Common myeloid progenitor, CD34-positive (primary cell): ENCODE measurements around the gene RAD9A.

Experiments used
- CTCF ChIA-PET: fragments of 350-600 bp; sonication (Branson Sonifier 250); formaldehyde crosslinking; loops from one replicate; lab custom pipeline; 2021; ENCODE audit warnings: antibody characterized with exemption; lab: Charles Lee
- POLR2A ChIA-PET: fragments of 350-600 bp; sonication (Branson Sonifier 250); formaldehyde crosslinking; loops from one replicate; lab custom pipeline; 2021; ENCODE audit warnings: antibody characterized with exemption; lab: Charles Lee
- DNase-seq, 3 donors: peaks; one replicate each; pipeline versions ENCODE4 v3.0.0 to v3.0.0-alpha.2; 2013
- H3K27ac ChIP-seq, 2 experiments: 1 replicate in 1 of 2; 2 replicates in 1 of 2; pipeline ENCODE4 v1.7.0; 2013; ENCODE audit warnings: inconsistent platforms in 2 of 2, low read length in 2 of 2, mild to moderate bottlenecking in 2 of 2, low read depth in 1 of 2, moderate library complexity in 1 of 2; ENCODE audit not compliant: severe bottlenecking in 2 of 2, insufficient read depth in 1 of 2, poor library complexity in 1 of 2
- H3K27me3 ChIP-seq, 5 experiments: replicated peaks in 2 of 5; 1 replicate in 3 of 5; 2 replicates in 2 of 5; pipeline versions ENCODE4 v1.6.1 to v1.7.0; 2013; ENCODE audit warnings: low read length in 4 of 5, mild to moderate bottlenecking in 2 of 5, moderate library complexity in 2 of 5, inconsistent platforms in 1 of 5; ENCODE audit not compliant: insufficient read depth in 5 of 5, control insufficient read depth in 4 of 5
- H3K36me3 ChIP-seq, 4 experiments: 1 replicate in 2 of 4; 2 replicates in 2 of 4; pipeline versions ENCODE4 v1.6.1 to v1.7.0; 2013; ENCODE audit warnings: low read length in 3 of 4, control low read depth in 1 of 4, mild to moderate bottlenecking in 1 of 4; ENCODE audit not compliant: control insufficient read depth in 4 of 4, insufficient read depth in 4 of 4
- H3K4me1 ChIP-seq, 4 experiments: 1 replicate in 3 of 4; 2 replicates in 1 of 4; pipeline versions ENCODE4 v1.6.1 to v1.7.1; 2013; ENCODE audit warnings: low read length in 3 of 4, mild to moderate bottlenecking in 3 of 4, control low read depth in 1 of 4, inconsistent platforms in 1 of 4, moderate library complexity in 1 of 4; ENCODE audit not compliant: control insufficient read depth in 4 of 4, insufficient read depth in 4 of 4; ENCODE audit errors: control extremely low read depth in 1 of 4
- H3K4me3 ChIP-seq, 7 experiments: 1 replicate in 4 of 7; 2 replicates in 3 of 7; pipeline versions ENCODE4 v1.5.1 to v1.7.0; 2013; ENCODE audit warnings: mild to moderate bottlenecking in 7 of 7, low read length in 6 of 7, moderate library complexity in 6 of 7, inconsistent platforms in 2 of 7, low read depth in 2 of 7, control low read depth in 1 of 7; ENCODE audit not compliant: insufficient read depth in 4 of 7, control insufficient read depth in 1 of 7; ENCODE audit errors: extremely low read depth in 1 of 7
- H3K9me3 ChIP-seq, 5 experiments: 1 replicate in 4 of 5; 2 replicates in 1 of 5; pipeline versions ENCODE4 v1.6.1 to v1.7.1; 2013; ENCODE audit warnings: low read length in 4 of 5, mild to moderate bottlenecking in 2 of 5, inconsistent platforms in 1 of 5, low read depth in 1 of 5, moderate library complexity in 1 of 5; ENCODE audit not compliant: control insufficient read depth in 4 of 5, insufficient read depth in 2 of 5; ENCODE audit errors: control extremely low read depth in 1 of 5
- WGBS: methylation state at CpG from one replicate; pipeline ENCODE4 v1.1.5; 2013; ENCODE audit not compliant: insufficient coverage; 5-methylcytosine and 5-hydroxymethylcytosine counted together

Gene RAD9A

DNA sequence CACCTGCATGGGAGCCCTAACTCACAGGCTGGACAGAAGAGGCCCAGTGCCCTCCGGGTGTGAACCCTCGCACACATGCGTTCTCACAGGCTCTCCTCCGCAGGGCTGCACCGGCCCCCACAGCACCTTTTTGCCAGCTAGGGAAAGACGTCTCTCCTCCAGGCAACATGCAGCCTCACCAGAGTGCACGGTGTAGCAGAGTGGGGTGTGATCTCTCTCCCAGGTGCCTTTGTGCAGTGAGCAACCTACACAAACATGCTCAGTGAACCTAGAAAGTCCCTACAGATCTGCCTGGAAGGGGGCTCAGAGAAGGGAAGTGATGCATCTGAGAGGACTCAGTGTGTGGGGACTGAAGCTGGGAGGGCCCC lies 20.0 kb downstream of the RAD9A start:
- 97% methylated on average over 6 of the region's 7 CpGs for WGBS

DNA sequence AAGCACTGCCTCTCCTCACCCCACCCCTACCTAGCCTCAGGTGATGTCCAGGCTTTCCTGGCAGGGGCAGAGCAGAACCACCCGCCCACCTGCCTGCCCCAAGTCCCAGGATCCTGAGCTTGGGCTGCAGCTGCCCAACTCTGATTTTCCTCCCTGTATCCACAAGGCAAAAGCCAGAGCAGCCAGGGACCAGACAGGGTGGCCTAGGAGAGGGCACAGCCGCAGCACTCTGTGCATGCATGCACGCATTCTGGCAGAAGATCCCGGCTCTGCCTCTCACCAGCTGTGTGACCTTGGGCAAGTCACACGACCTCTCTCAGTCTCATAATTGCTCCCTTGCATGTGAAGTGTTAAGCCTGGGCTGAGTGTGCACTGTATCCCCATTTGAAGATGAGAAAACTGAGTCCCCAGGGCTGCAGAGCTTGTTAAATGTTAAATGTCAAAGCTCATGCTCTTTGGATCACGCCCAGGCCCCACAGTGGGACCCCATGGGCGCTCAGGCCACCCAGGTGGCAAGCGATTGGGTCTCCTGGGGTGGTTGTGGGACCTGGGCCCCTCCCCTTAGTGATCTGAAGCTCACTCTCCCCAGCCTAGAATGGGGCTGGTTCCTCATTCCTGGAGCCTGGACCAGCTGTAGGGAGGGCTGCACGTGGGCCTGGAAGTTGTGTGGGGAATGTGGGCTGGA lies 20.9 kb downstream of the RAD9A start:
- CTCF ChIA-PET: interaction anchor here (0.6 to 3.1 kb wide), 9 partner anchors 9 to 232 kb away, joined by 3 to 17 read pairs (median 4); partner anchors contain the start of genes PPP1CA and TBC1D10C
- POLR2A ChIA-PET: interaction anchor here (2.2 kb wide), 1 partner anchor 8 kb away, joined by 6 read pairs; no protein-coding TSS in a partner anchor

More for the DNA sequence above, 20.0 kb downstream of the RAD9A start:
- no peak overlapping the region for H3K27ac ChIP-seq
- no peaks in the 10 kb centered on the region for H3K27me3 ChIP-seq
- CTCF ChIA-PET: interaction anchor here (1.0 to 2.6 kb wide), 3 partner anchors 8 to 12 kb away, joined by 4 to 10 read pairs (median 6); partner anchors contain the start of genes PPP1CA and TBC1D10C
- DNase-seq: no peak
- peaks cover 0 to 19% (median 1%) of the 10 kb centered on the region in 4 experiments for H3K36me3 ChIP-seq
- POLR2A ChIA-PET: interaction anchor here (2.2 kb wide), 1 partner anchor 9 kb away, joined by 6 read pairs; no protein-coding TSS in a partner anchor
- H3K4me1 ChIP-seq: peaks cover 8 to 89% (median 85%) of the 10 kb centered on the region in 4 experiments
- H3K9me3 ChIP-seq: no peaks in the 10 kb centered on the region
- H3K4me3 ChIP-seq: no peak overlapping the region

DNA sequence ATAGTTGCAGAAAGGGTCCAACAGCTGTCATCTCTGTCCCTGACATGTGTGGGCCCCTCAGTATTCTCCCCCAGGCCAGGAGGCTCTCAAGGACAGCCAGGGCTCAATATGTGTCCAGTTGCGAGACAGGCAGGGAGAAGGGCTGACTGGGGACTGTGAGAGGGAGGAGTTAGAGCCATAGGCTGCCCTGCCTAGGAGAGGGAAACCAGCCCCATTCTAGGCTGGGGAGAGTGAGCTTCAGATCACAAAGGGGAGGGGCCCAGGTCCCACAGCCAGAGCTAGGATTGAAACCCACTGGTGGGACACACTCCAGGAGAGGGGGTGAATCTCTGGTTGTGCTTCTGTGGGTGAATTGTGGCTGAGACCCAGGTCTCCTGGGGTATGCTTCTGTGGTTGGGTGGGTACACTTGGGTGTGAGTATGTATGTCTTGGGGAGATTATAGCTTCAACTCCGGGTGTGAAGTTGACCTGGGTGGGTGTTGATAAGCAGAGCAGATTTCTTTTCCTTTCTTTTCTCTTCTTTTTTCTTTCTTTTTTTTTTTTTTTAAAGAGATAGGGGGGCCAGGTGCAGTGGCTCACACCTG lies 21.6 kb downstream of the RAD9A start:
- Histone ChIP-seq H3K4me1 (peaks cover 3 to 89% (median 85%) of the 10 kb centered on the region in 4 experiments), H3K36me3 (peaks cover 0 to 3% (median 0%) of the 10 kb centered on the region in 4 experiments), H3K4me3 (no peak overlapping the region), H3K27ac (no peak overlapping the region), H3K27me3 (no peaks in the 10 kb centered on the region), H3K9me3 (no peaks in the 10 kb centered on the region)
- WGBS: 89% methylated on average over 1 of the region's 2 CpGs
- ChIA-PET POLR2A (interaction anchor here (2.2 kb wide), 1 partner anchor 8 kb away, joined by 6 read pairs; no protein-coding TSS in a partner anchor), CTCF (interaction anchor here (0.8 to 3.1 kb wide), 7 partner anchors 9 to 231 kb away, joined by 3 to 17 read pairs (median 3); partner anchors contain the start of genes PPP1CA and TBC1D10C)
- peak in 2 of 3 donors; percentile 53 to 73 for DNase-seq

More for the DNA sequence above, 20.9 kb downstream of the RAD9A start:
- Histone ChIP-seq H3K27me3 (no peaks in the 10 kb centered on the region), H3K27ac (no peak overlapping the region), H3K4me3 (no peak overlapping the region), H3K4me1 (peaks cover 8 to 89% (median 85%) of the 10 kb centered on the region in 4 experiments), H3K9me3 (no peaks in the 10 kb centered on the region), H3K36me3 (peaks cover 0 to 10% (median under 1%) of the 10 kb centered on the region in 4 experiments)
- no peak for DNase-seq
- WGBS: 80% methylated on average over 7 of the region's 9 CpGs

DNA sequence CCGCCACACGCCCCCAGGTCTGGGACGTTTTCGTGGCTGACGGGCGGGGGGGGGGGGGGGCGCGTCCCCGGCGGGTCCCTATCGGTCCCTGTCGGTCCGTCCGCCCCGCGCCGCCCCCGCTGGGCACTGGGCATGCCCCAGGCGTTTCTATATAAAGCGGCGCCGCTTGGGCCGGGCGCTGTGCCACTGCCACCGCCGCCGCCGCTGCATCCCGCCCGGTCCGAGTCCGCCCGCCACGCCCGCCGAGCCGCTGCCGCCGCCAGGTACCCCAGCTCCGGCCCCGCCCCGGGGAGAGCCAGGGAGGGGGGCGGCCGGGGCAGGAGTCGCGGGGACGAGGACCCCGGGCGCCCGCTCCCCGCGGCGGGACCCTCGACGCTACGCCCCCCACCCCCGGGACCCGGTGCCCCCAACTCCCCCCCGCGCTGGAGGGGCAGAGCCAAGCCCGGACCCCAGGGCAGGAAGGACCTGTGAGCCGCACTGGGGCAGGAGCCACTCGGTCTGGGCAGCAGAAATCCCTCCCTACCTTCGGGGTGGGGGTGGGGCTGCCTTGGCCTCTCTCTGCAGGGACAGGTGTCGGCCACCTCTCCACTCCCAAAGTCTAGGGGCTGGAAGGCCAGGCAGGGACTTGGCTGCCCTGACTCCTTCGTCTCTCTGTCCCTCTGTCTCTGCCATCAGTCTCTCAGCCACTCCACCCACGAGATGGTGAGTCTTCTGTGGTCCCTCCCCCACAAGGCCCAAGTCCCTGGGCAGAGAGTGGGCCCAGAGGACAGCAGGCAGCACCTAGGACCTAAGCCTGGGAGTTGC lies 23.9 kb downstream of the RAD9A start, which contains the start of gene CARNS1:
Gene CARNS1, plus strand, starts transcription at position 178 of the 804 bp plus-strand sequence. Its CDS starts 522 bp downstream, at position 700.
- no peak for DNase-seq
- CTCF ChIA-PET: interaction anchor here (1.0 to 6.4 kb wide), 2 partner anchors 13 to 52 kb away, joined by 3 to 60 read pairs; partner anchors contain the start of genes PPP1CA and TBC1D10C
- Histone ChIP-seq H3K4me1 (peaks cover 0 to 89% (median 85%) of the 10 kb centered on the region in 4 experiments), H3K27ac (no peak within 1 kb of the TSS), H3K9me3 (no peaks in the 10 kb centered on the region), H3K27me3 (no peaks in the 10 kb centered on the region), H3K4me3 (peak within 1 kb of the TSS in 5 of 7 experiments; percentile 27 to 77 (median 58)), H3K36me3 (no peaks in the 10 kb centered on the region)
- POLR2A ChIA-PET: no interaction called here
- 8% methylated on average over 24 of the region's 67 CpGs for WGBS

DNA sequence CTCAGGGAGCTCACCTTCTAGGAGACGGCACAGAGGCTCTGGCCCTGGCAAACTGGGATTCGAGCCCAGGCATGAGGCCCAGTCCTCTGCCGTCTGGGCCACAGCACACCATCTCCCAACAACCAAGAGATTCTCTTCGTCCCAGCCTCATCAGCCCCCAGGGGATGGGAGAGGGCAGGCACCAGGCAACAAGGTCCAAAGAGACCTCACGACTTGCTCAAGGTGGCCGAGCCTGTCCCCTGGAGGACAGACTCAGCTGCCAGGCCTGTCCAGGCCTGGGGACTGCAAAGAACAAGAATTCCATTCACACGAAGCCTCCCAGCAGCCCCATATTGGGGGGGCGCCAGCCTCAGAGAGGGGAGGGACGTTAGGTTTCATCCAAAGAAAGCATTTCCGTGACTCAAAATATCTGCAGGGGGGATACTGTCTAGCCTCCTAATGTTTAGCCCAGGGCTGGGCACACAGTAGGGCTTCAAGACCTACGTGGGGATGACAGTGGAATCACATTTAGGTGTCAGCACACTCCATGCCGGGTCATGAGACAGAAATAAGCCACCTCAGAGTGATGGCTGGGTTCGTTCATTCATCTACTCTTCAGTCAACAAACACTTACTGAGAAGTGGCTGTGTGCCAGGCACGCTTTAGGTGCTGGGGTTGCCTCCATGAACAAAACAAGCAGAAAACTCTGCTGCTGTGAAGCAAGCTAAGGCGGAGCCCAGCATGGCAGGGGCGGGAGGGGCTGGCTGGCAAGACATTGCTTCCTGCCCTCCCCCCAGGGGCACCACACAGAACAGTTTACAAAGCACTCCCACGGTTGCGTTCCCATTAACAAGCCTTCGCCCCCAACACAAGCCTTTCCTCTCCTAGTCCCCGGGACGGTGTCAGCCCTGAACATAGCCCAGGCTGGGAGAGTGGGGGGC lies 24.9 kb downstream of the RAD9A start:
- Histone ChIP-seq H3K9me3 (no peaks in the 10 kb centered on the region), H3K4me1 (peaks cover 0 to 85% (median 80%) of the 10 kb centered on the region in 4 experiments), H3K36me3 (no peaks in the 10 kb centered on the region), H3K27ac (no peak overlapping the region), H3K27me3 (no peaks in the 10 kb centered on the region), H3K4me3 (peak overlapping the region in 1 of 7 experiments; percentile 39)
- DNase-seq: peak in 2 of 3 donors; percentile 60 to 64
- WGBS: 48% methylated on average over 14 of the region's 21 CpGs
- CTCF ChIA-PET: interaction anchor here (1.0 to 6.4 kb wide), 4 partner anchors 9 to 51 kb away, joined by 3 to 60 read pairs (median 12); partner anchors contain the start of genes PPP1CA and TBC1D10C
- POLR2A ChIA-PET: interaction anchor here (2.2 kb wide), 1 partner anchor 15 kb away, joined by 7 read pairs; the partner anchor contains the start of gene PPP1CA
